ENCODE measurements around the gene ZBTB34. TPM values are rescaled to one million over a fixed set of nuclear protein-coding genes. Genes with fewer than 3 reads are reported as not detected.

ZBTB34 gene
- total and polyA plus RNA-seq, 12 donors = 1.6 to 6.5 (median 5.1) TPM

DNA sequence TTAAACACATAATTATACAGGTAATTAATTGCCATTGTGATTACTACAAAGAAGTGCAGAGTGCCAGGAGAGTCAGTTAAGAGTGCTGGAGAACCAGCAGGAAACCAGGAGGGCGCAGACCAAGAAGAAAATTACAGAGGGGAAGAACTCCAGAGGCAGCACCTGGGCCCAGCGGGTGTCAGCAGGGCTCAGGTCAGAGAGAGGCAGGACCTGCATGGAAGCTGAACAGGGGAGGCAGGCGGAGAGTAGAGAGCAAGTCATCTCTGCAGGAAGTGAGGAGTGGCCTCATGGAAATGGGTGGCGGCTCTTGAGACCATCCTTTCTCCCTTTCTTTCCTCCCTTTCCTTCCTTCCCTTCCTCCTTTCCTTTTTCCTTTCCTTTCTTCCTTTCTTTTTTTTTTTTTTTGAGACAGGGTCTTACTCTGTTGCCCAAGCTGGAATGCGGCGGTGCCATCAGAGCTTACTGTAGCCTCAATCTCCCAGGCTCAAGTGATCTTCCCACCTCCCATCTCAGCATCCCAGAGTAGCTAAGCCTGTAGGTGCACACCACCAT lies 4.0 kb upstream of the ZBTB34 start:
- H3K9me3 ChIP-seq = no peaks in the 10 kb centered on the region
- H3K36me3 ChIP-seq = no peaks in the 10 kb centered on the region
- no peak overlapping the region for H3K4me3 ChIP-seq
- WGBS, 2 donors = 78 to 80% methylated on average over 6 of the region's 6 CpGs
- ATAC-seq (no peak), DNase-seq (no peak)
- TF ChIP-seq CTCF (IDR thresholded peaks at IDR 0.05) = no peak
- peaks cover 0 to 12% (median 9%) of the 10 kb centered on the region in 9 donors for H3K4me1 ChIP-seq
- peaks cover 0 to 18% (median 3%) of the 10 kb centered on the region in 7 donors for H3K27me3 ChIP-seq
- intact Hi-C loops (cut with DNase I) = loop anchor here in 1 of 10 donors (5.0 kb wide), 1 partner anchor 56 kb away; the partner anchor contains the start of gene RALGPS1
- no peak overlapping the region for H3K27ac ChIP-seq

- no peak for TF ChIP-seq CTCF (IDR thresholded peaks at IDR 0.05)
- peaks cover 4 to 21% (median 18%) of the 10 kb centered on the region in 9 donors for H3K4me1 ChIP-seq
- no peaks in the 10 kb centered on the region for H3K9me3 ChIP-seq
- WGBS, 2 donors = 64 to 70% methylated on average over 8 of the region's 8 CpGs
- H3K27ac ChIP-seq = no peak overlapping the region
- intact Hi-C loops (cut with DNase I) = loop anchor here in 1 of 10 donors (5.0 kb wide), 1 partner anchor 55 kb away; the partner anchor contains the start of gene RALGPS1
- H3K4me3 ChIP-seq = no peak overlapping the region
- no peaks in the 10 kb centered on the region for H3K36me3 ChIP-seq
- ATAC-seq = no peak
- DNase-seq = no peak
- peaks cover 0 to 11% (median 0%) of the 10 kb centered on the region in 7 donors for H3K27me3 ChIP-seq
Measured at GRCh38 chr9:126857261-126857960, 3.0 kb upstream of the ZBTB34 start.

DNA sequence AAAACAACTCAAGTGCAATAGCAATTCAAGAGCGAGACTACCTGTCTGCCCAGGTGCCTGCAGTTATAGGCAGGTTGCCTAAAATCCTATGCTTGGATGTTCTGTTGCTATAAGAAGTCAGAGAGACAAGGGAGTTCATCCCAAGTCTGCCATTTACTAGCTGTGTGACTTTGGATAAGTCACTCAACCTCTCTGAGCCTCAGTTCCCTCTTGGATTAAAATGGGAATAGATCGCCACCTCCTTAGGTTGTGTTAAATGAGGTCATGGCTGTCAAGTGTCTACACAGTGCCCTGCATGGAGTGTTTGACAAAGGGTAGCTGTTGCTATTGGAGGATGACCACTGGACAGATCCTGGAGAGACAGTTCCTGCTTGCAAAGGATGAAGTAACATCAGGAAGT lies 1.3 kb upstream of the ZBTB34 start:
- intact Hi-C loops (cut with DNase I) = loop anchor here in 1 of 10 donors (5.0 kb wide), 1 partner anchor 53 kb away; the partner anchor contains the start of gene RALGPS1
- WGBS, 2 donors = 95 to 98% methylated on average over 2 of the region's 2 CpGs

More for the DNA sequence above, 1.3 kb upstream of the ZBTB34 start:
- Histone ChIP-seq H3K27me3 (no peaks in the 10 kb centered on the region), H3K36me3 (peaks cover 0 to 7% (median 0%) of the 10 kb centered on the region in 9 donors), H3K4me3 (no peak overlapping the region), H3K4me1 (peaks cover 4 to 36% (median 32%) of the 10 kb centered on the region in 9 donors), H3K27ac (no peak overlapping the region), H3K9me3 (no peaks in the 10 kb centered on the region)
- no peak for TF ChIP-seq CTCF (IDR thresholded peaks at IDR 0.05)
- DNase-seq (no peak), ATAC-seq (no peak)
